RWPE2 (cell line): ENCODE results near the gene HOXC9.

Experiments used
- ATAC-seq: fragments of 200-7000 bp; cut with Tn5 transposase; 3 replicates; pipeline ENCODE4 v1.9.1; 2021; ENCODE audit warnings: low read depth
- DNase-seq: peaks from one replicate; pipeline ENCODE4 v3.0.0-alpha.2; 2020; ENCODE audit warnings: low spot score
- H3K27ac ChIP-seq: fragments of 450-650 bp; 2 replicates; pipeline ENCODE4 v1.5.1; 2017; ENCODE audit warnings: mild to moderate bottlenecking; ENCODE audit not compliant: poor library complexity, severe bottlenecking
- H3K27me3 ChIP-seq: fragments of 250-450 bp; sonication (Bioruptor Pico); 2 replicates; pipeline ENCODE4 v1.5.1; 2021; ENCODE audit warnings: mild to moderate bottlenecking, moderate library complexity; ENCODE audit not compliant: insufficient read depth, poor library complexity, severe bottlenecking
- H3K36me3 ChIP-seq: fragments of 250-450 bp; sonication (Bioruptor Pico); 2 replicates; pipeline ENCODE4 v1.5.1; 2020; ENCODE audit warnings: low read depth, mild to moderate bottlenecking, moderate library complexity
- H3K4me1 ChIP-seq: fragments of 250-450 bp; sonication (Bioruptor Pico); 2 replicates; pipeline ENCODE4 v1.5.1; 2021; ENCODE audit warnings: mild to moderate bottlenecking, moderate library complexity; ENCODE audit not compliant: insufficient read depth, poor library complexity, severe bottlenecking
- H3K4me3 ChIP-seq: fragments of 250-450 bp; sonication (Bioruptor Pico); 2 replicates; pipeline ENCODE4 v1.5.1; 2021; ENCODE audit warnings: mild to moderate bottlenecking, moderate library complexity; ENCODE audit not compliant: severe bottlenecking
- H3K9me3 ChIP-seq: fragments of 250-450 bp; sonication (Bioruptor Pico); 2 replicates; pipeline ENCODE4 v1.5.1; 2021; ENCODE audit warnings: mild to moderate bottlenecking, moderate library complexity; ENCODE audit not compliant: severe bottlenecking
- TF ChIP-seq, protein P1 (sequence below): fragments of 450-650 bp; IDR thresholded peaks from one replicate; pipeline ENCODE4 v1.5.1; 2017; ENCODE audit warnings: mild to moderate bottlenecking, moderate library complexity; ENCODE audit not compliant: poor library complexity, severe bottlenecking

HOXC9 gene

GRCh38 chr12:53995002-53995377 lies 5.0 kb upstream of the HOXC9 start:
- H3K4me3 ChIP-seq: peak overlapping the region; percentile 29
- peak overlapping the region; percentile 34 for H3K27ac ChIP-seq
- no peaks in the 10 kb centered on the region for H3K4me1 ChIP-seq
- TF ChIP-seq, protein P1, sequence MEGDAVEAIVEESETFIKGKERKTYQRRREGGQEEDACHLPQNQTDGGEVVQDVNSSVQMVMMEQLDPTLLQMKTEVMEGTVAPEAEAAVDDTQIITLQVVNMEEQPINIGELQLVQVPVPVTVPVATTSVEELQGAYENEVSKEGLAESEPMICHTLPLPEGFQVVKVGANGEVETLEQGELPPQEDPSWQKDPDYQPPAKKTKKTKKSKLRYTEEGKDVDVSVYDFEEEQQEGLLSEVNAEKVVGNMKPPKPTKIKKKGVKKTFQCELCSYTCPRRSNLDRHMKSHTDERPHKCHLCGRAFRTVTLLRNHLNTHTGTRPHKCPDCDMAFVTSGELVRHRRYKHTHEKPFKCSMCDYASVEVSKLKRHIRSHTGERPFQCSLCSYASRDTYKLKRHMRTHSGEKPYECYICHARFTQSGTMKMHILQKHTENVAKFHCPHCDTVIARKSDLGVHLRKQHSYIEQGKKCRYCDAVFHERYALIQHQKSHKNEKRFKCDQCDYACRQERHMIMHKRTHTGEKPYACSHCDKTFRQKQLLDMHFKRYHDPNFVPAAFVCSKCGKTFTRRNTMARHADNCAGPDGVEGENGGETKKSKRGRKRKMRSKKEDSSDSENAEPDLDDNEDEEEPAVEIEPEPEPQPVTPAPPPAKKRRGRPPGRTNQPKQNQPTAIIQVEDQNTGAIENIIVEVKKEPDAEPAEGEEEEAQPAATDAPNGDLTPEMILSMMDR: no peak
- H3K27me3 ChIP-seq: peaks cover 98% of the 10 kb centered on the region
- no peak for ATAC-seq
- DNase-seq: no peak
- no peaks in the 10 kb centered on the region for H3K9me3 ChIP-seq
- H3K36me3 ChIP-seq: no peaks in the 10 kb centered on the region

DNA sequence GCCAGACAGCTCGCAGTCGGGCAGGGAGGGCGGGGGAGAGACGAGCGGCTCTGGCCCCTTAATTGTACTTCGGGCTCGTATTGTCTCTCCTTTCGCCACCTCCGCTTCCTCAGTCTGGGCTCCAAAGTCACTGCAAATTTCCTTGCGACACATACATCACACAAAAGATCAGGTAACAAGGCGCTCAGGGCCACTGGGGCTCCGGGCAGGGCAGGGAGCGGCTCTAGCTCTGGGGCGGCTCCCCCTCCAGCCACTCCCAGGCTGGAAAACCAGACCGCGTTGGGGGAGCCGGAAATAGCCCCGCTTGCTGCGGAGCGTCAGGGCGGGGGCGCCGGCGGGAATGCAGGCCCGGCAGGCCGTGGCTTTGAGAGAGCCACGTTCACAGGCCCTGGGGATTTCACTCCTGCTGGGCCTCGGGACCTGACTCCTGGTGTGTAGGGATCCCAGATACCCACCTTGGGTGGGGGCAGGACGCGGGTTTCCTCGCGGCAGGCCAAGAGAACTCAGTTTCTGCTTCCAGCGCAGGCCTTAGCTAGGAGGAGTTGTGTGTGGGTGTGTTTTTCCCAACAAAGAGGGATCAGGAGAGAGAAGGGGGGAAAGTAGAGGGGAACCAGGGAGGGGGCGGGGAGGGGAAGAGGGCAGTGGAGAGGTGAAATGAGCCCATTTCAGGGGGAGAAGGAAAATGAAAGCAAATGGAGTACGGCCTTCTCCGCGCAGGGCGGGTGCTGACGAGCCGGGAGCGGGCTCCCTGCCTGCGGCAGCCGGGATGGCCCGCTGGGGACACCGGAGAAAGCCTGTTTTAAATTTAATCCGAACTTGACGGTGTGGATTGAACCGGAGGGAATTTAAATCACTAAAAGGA lies 4.4 kb upstream of the HOXC9 start:
- TF ChIP-seq, protein P1: no peak
- H3K4me1 ChIP-seq: no peaks in the 10 kb centered on the region
- H3K27me3 ChIP-seq: peaks cover 98% of the 10 kb centered on the region
- H3K9me3 ChIP-seq: no peaks in the 10 kb centered on the region
- H3K27ac ChIP-seq: peak overlapping the region; percentile 34
- H3K36me3 ChIP-seq: no peaks in the 10 kb centered on the region
- ATAC-seq (peak; percentile 70), DNase-seq (no peak)
- peak overlapping the region; percentile 29 for H3K4me3 ChIP-seq

DNA sequence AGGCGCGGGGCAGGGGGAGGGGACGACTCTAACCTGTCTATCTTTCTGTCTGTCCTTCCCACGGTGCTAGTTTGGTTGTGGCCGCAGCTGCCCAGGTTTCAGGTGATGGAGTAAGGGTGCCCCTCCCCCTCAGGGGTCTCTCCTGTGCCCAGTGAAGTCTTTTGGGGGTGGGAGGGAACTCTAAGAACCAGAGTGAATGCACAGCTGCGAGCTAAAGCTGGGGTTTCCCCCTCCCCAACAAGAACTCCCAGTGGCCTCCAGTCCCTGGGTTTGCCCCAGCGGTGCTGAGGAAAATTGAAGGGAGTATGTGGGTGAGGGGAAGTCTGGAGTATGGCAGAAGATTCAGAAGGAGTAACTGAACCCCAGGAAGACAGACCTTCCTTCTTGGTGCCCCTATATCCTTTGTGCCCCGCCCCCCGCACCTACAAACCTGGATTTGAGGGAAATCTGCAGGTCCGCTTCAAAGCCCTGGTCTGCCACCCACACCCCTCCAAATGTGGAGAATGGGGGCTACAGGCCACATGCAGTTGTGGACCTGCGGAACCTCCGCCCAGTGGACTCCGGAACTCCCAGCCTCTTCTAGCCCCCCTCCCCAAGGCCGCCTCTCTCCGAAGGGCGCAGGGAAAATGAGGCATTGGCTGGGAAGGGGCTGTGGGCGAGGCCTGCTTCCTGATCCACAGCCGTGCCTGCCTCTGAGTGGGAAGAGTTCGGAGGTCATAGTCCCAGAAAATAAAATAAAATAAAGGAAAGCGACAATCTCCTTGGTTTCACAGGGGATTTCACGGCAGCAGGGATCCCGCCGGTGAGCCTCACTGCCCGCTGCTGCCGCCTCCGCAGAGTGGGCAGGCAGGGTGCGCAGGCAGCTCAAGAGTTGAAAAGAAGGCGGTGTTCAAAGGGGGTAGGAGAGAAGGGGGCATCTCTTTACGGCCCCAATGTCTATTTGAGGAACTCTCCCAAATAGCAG lies 3.4 kb upstream of the HOXC9 start:
- no peak for ATAC-seq
- Histone ChIP-seq H3K27ac (peak overlapping the region; percentile 34), H3K36me3 (no peaks in the 10 kb centered on the region), H3K27me3 (peaks cover 98% of the 10 kb centered on the region), H3K9me3 (no peaks in the 10 kb centered on the region), H3K4me1 (no peaks in the 10 kb centered on the region), H3K4me3 (peak overlapping the region; percentile 29)
- TF ChIP-seq, protein P1: no peak
- no peak for DNase-seq

DNA sequence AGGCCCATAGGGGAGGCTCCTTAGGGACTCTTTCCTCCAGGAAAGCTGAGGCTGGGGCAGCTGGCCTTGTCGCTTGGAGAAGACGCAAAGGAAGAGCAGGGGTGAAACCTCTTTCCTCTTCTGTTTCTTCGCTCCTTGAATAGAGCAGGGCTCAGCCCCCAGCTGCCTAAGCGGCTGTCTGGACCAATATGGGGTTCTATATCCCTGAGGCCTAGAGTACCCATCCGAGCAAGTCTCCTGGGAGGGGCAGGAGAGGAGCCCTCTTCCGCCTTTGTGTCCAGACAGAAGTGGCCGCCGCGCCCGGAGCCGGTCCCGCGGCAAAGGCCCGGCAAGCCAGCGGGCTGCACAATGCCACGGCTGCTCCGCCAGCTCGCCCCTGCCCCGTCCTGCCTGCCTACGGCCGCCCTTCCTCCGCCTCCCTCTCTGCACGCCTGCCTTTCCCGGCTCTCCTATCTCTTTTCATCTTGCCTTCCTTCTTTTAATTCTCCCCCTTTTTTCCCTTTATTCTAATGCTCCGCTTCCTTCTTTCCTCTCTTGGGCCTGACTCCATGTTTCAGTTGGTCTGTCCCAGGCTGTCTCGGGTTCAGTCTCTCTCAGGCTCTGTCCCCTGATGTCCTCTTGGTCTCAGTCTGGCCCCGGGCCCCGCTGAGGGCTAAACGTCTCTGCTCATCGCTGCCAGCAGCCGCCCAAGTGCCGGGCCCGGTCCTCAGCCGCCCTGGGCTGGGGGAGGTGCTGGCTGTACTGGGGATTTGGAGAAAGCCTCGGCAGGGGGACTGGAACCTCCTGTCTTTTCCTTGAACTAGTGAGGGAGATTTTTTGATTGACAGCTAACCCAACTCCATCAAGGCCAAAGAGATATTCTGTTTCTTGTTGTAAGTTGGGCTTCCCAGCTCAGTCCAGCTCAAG lies 2.5 kb upstream of the HOXC9 start:
- no peak overlapping the region for H3K4me3 ChIP-seq
- H3K4me1 ChIP-seq: no peaks in the 10 kb centered on the region
- peaks cover 98% of the 10 kb centered on the region for H3K27me3 ChIP-seq
- TF ChIP-seq, protein P1: no peak
- DNase-seq (no peak), ATAC-seq (no peak)
- no peaks in the 10 kb centered on the region for H3K9me3 ChIP-seq
- no peak overlapping the region for H3K27ac ChIP-seq
- no peaks in the 10 kb centered on the region for H3K36me3 ChIP-seq
